A549 (cell line): ENCODE results near the gene MTX2.

Experiments
- CBX8 ChIP-seq: fragments of 200-600 bp; sonication (generic); IDR thresholded peaks from 2 replicates; pipeline ENCODE4 v1.6.1; 2016
- CTCF ChIP-seq: fragments of >200 bp; sonication (Bioruptor Twin); formaldehyde crosslinking; IDR thresholded peaks from 3 replicates; pipeline ENCODE4 v1.5.1; 2016
- NR3C1 ChIP-seq: fragments of >200 bp; sonication (Bioruptor Twin); formaldehyde crosslinking; IDR thresholded peaks from 3 replicates; pipeline ENCODE4 v1.6.1; 2017
- PHF8 ChIP-seq: fragments of 200-600 bp; sonication (generic); IDR thresholded peaks from 2 replicates; pipeline ENCODE4 v1.6.1; 2016; ENCODE audit warnings: low read depth, mild to moderate bottlenecking, antibody characterized with exemption, moderate library complexity, borderline replicate concordance
- POLR2A ChIP-seq: IDR thresholded peaks from 2 replicates; pipeline ENCODE4 v1.6.1; 2012; ENCODE audit warnings: mild to moderate bottlenecking, low read length
- POLR2AphosphoS2 ChIP-seq: conservative IDR thresholded peaks from 2 replicates; pipeline ENCODE4 v1.6.1; 2012; ENCODE audit warnings: low read length, improper control_type of control experiment, inconsistent platforms
- RARB ChIP-seq: fragments of 250-450 bp; sonication (Bioruptor Pico); IDR thresholded peaks from 2 replicates; pipeline ENCODE4 v1.8.0; 2021; ENCODE audit warnings: mild to moderate bottlenecking, moderate library complexity
- RCOR1 ChIP-seq: fragments of 150-350 bp; IDR thresholded peaks from 2 replicates; pipeline ENCODE4 v1.6.1; 2014; ENCODE audit warnings: antibody characterized with exemption, low read length, low read depth
- REST ChIP-seq: fragments of 200-600 bp; sonication (generic); IDR thresholded peaks from 2 replicates; pipeline ENCODE4 v1.6.1; 2016; ENCODE audit warnings: antibody characterized with exemption, mild to moderate bottlenecking, moderate library complexity
- SMC3 ChIP-seq: fragments of >200 bp; sonication (Bioruptor Twin); formaldehyde crosslinking; IDR thresholded peaks from 3 replicates; pipeline ENCODE4 v1.6.1; 2018; ENCODE audit warnings: inconsistent platforms
- ZFP36 ChIP-seq: fragments of 450-650 bp; IDR thresholded peaks from 2 replicates; pipeline ENCODE4 v1.6.1; 2014; ENCODE audit warnings: borderline replicate concordance; ENCODE audit not compliant: partially characterized antibody
- TF ChIP-seq, protein P1 (sequence below): fragments of 250-450 bp; sonication (Bioruptor Pico); IDR thresholded peaks from 2 replicates; pipeline ENCODE4 v1.5.0; 2021; ENCODE audit warnings: mild to moderate bottlenecking, moderate library complexity, borderline replicate concordance

DNA sequence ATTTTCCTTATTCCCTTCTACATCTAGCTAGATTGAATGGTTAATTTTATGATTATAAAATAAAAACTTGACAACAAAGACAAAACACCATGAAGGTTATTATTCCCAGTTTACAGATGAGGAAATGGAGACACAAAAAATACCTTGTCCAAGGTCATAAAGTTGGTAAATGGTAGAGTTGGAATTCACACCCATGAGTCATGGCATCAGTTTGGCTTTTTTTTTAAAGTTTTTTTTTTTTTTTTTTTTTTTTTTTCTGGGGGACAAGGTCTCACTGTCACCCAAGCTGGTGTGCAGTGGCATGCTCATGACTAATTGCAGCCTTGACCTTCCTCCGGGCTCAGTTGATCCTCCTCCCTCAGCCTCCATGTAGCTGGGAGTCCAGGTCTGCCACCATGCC is 70.0 kb downstream of the MTX2 start:
- TF ChIP-seq NR3C1, result no peak
- no peak for TF ChIP-seq CTCF
- TF ChIP-seq ZFP36, result no peak
- TF ChIP-seq REST, result no peak
- no peak for TF ChIP-seq POLR2A
- TF ChIP-seq RARB (CRISPR knock-in tag), result no peak
- TF ChIP-seq PHF8, result no peak
- TF ChIP-seq, protein P1, sequence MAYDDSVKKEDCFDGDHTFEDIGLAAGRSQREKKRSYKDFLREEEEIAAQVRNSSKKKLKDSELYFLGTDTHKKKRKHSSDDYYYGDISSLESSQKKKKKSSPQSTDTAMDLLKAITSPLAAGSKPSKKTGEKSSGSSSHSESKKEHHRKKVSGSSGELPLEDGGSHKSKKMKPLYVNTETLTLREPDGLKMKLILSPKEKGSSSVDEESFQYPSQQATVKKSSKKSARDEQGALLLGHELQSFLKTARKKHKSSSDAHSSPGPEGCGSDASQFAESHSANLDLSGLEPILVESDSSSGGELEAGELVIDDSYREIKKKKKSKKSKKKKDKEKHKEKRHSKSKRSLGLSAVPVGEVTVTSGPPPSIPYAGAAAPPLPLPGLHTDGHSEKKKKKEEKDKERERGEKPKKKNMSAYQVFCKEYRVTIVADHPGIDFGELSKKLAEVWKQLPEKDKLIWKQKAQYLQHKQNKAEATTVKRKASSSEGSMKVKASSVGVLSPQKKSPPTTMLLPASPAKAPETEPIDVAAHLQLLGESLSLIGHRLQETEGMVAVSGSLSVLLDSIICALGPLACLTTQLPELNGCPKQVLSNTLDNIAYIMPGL, result no peak
- no peak for TF ChIP-seq RCOR1
- TF ChIP-seq SMC3, result no peak
- no peak for TF ChIP-seq POLR2AphosphoS2
- TF ChIP-seq CBX8, result no peak
